ENCODE measurements around the gene ZNF526.

GRCh38 chr19:42242069-42242511 is 22.0 kb downstream of the ZNF526 start:
- TF ChIP-seq POLR2AphosphoS5 (IDR thresholded peaks at IDR 0.05; ENCODE audit: low read depth, low read length) (no peak), REST (IDR thresholded peaks at IDR 0.05; ENCODE audit: insufficient read depth in 1 of 2, low read depth in 2 of 2, low read length in 2 of 2) (no peak), TAF1 (IDR thresholded peaks at IDR 0.05; ENCODE audit: borderline replicate concordance, insufficient read depth, low read length) (no peak)

Measured in PFSK-1 (cell line).